ENCODE results near the gene SESN1.
"Not testable (repeated sequence)": the region's sequence is repeated elsewhere in the genome, so short reads cannot be mapped to it uniquely, and the experiment has no call there.

SESN1 gene

GRCh38 chr6:109001291-109001894 lies 93.3 kb downstream of the SESN1 start:
- no peak for DNase-seq (ENCODE audit: low spot score)

- no peak for DNase-seq (ENCODE audit: low spot score)
Measured at GRCh38 chr6:109000289-109000688, 94.4 kb downstream of the SESN1 start.

- DNase-seq (ENCODE audit: low spot score) = no peak
Measured at GRCh38 chr6:108999428-108999827, 95.2 kb downstream of the SESN1 start.

GRCh38 chr6:108998485-108998884 lies 96.2 kb downstream of the SESN1 start:
- no peak for DNase-seq (ENCODE audit: low spot score)

GRCh38 chr6:108996208-108996607 lies 98.4 kb downstream of the SESN1 start:
- DNase-seq (ENCODE audit: low spot score) = no peak

- DNase-seq (ENCODE audit: low spot score) = no peak
Measured at GRCh38 chr6:108995296-108995695, 99.3 kb downstream of the SESN1 start.

GRCh38 chr6:108993876-108994275 lies 100.8 kb downstream of the SESN1 start:
- no peak for DNase-seq (ENCODE audit: low spot score)

GRCh38 chr6:108989700-108990099 lies 104.9 kb downstream of the SESN1 start:
- no peak for DNase-seq (ENCODE audit: low spot score)

- DNase-seq (ENCODE audit: low spot score) = no peak
Measured at GRCh38 chr6:108988765-108989164, 105.9 kb downstream of the SESN1 start.

- DNase-seq (ENCODE audit: low spot score) = no peak
Measured at GRCh38 chr6:108988296-108988695, 106.3 kb downstream of the SESN1 start.

- DNase-seq (ENCODE audit: low spot score) = no peak
Measured at GRCh38 chr6:108987156-108987555, 107.5 kb downstream of the SESN1 start.

- DNase-seq (ENCODE audit: low spot score) = no peak
Measured at GRCh38 chr6:108985301-108985700, 109.3 kb downstream of the SESN1 start.

GRCh38 chr6:108983151-108983550 lies 111.5 kb downstream of the SESN1 start:
- no peak for DNase-seq (ENCODE audit: low spot score)

- DNase-seq (ENCODE audit: low spot score) = no peak
Measured at GRCh38 chr6:108982154-108983113, 112.2 kb downstream of the SESN1 start.

GRCh38 chr6:108978638-108979037 lies 116.0 kb downstream of the SESN1 start:
- DNase-seq (ENCODE audit: low spot score) = not testable (repeated sequence)

- DNase-seq (ENCODE audit: low spot score) = no peak
Measured at GRCh38 chr6:108974201-108974600, 120.4 kb downstream of the SESN1 start.

GRCh38 chr6:108969776-108970175 lies 124.9 kb downstream of the SESN1 start:
- no peak for DNase-seq (ENCODE audit: low spot score)

- no peak for DNase-seq (ENCODE audit: low spot score)
Measured at GRCh38 chr6:108968325-108969316, 126.0 kb downstream of the SESN1 start.

- DNase-seq (ENCODE audit: low spot score) = peak; percentile 48
Measured at GRCh38 chr6:108966855-108967755, 127.5 kb downstream of the SESN1 start.

- no peak for DNase-seq (ENCODE audit: low spot score)
Measured at GRCh38 chr6:108966251-108966650, 128.4 kb downstream of the SESN1 start.

GRCh38 chr6:108961985-108962384 lies 132.7 kb downstream of the SESN1 start:
- DNase-seq (ENCODE audit: low spot score) = peak; percentile 79
